Thoracic aorta (tissue), 2 donors: ENCODE data around the gene MAPK4. TPM values are rescaled to one million over a fixed set of nuclear protein-coding genes. Genes with fewer than 3 reads are reported as not detected.
"Not testable (repeated sequence)": the region's sequence is repeated elsewhere in the genome, so short reads cannot be mapped to it uniquely, and the experiment has no call there.

Experiments used
- ATAC-seq: fragments of 150-250 bp; one replicate; pipeline ENCODE4 v1.8.0; 2017; ENCODE audit warnings: low read depth; ENCODE audit not compliant: insufficient number of reproducible peaks, low FRiP score
- DNase-seq: peaks from one replicate; pipeline ENCODE4 v3.0.0-alpha.2; 2020; ENCODE audit warnings: low spot score
- H3K27ac ChIP-seq, 2 donors: fragments of 200-600 bp; sonication (generic); 1 replicate in 1 of 2; 2 replicates in 1 of 2; pipeline ENCODE4 v1.5.1; 2016; ENCODE audit warnings: mild to moderate bottlenecking in 2 of 2, moderate library complexity in 2 of 2
- H3K27me3 ChIP-seq: fragments of 200-600 bp; sonication (generic); replicated peaks from 2 replicates; pipeline ENCODE4 v1.6.0; 2016; ENCODE audit warnings: mild to moderate bottlenecking; ENCODE audit not compliant: insufficient read depth
- H3K36me3 ChIP-seq: fragments of 200-600 bp; sonication (generic); one replicate; pipeline ENCODE4 v1.5.1; 2016
- H3K4me1 ChIP-seq, 2 donors: fragments of 200-600 bp; sonication (generic); 1 replicate in 1 of 2; 2 replicates in 1 of 2; pipeline versions ENCODE4 v1.5.1 to v1.6.0; 2016; ENCODE audit warnings: low read depth in 2 of 2, mild to moderate bottlenecking in 1 of 2; ENCODE audit not compliant: control insufficient read depth in 1 of 2
- H3K4me3 ChIP-seq: fragments of 200-600 bp; sonication (generic); 2 replicates; pipeline ENCODE4 v1.5.1; 2016; ENCODE audit warnings: mild to moderate bottlenecking
- H3K9me3 ChIP-seq: fragments of 200-600 bp; sonication (generic); 2 replicates; pipeline ENCODE4 v1.5.1; 2016
- CTCF ChIP-seq: fragments of 200-600 bp; sonication (generic); IDR thresholded peaks from one replicate; pipeline ENCODE4 v1.5.1; 2019; ENCODE audit warnings: antibody characterized with exemption
- total RNA-seq, 2 donors: library from RNA; depleted of rRNA; stranded (reverse); fragments of >200 nt; gene quantifications; one replicate each; pipeline versions ENCODE4 v1.1.0 to v1.2.3, GENCODE V29; 2016

The MAPK4 gene
- total RNA-seq, 2 donors from 2014 or later, result 1.5 to 4.0 TPM

- no peak for TF ChIP-seq CTCF
- Histone ChIP-seq H3K4me1 (no peaks in the 10 kb centered on the region), H3K36me3 (no peaks in the 10 kb centered on the region), H3K27ac (no peak overlapping the region), H3K4me3 (no peak overlapping the region), H3K9me3 (peaks cover 1% of the 10 kb centered on the region), H3K27me3 (no peaks in the 10 kb centered on the region)
- ATAC-seq (no peak), DNase-seq (no peak)
Measured at GRCh38 chr18:50775726-50776125, 215.8 kb downstream of the MAPK4 start.

- DNase-seq, result no peak
- Histone ChIP-seq H3K27me3 (no peaks in the 10 kb centered on the region), H3K27ac (no peak overlapping the region), H3K9me3 (no peaks in the 10 kb centered on the region), H3K4me1 (no peaks in the 10 kb centered on the region), H3K4me3 (no peak overlapping the region), H3K36me3 (no peaks in the 10 kb centered on the region)
- no peak for ATAC-seq
- no peak for TF ChIP-seq CTCF
Measured at GRCh38 chr18:50776383-50776782, 216.5 kb downstream of the MAPK4 start.

GRCh38 chr18:50779021-50779420, 219.1 kb downstream of the MAPK4 start:
- ATAC-seq, H3K4me1 ChIP-seq, H3K27me3 ChIP-seq, DNase-seq, H3K27ac ChIP-seq, H3K36me3 ChIP-seq, H3K4me3 ChIP-seq, H3K9me3 ChIP-seq: not testable (repeated sequence)

Other genes starting within 250 kb of the MAPK4 start
- gene SKA1, start 185.0 kb upstream of the MAPK4 start, total RNA-seq, result not detected